PC-9 (cell line): ENCODE data around the gene DDO.

ENCODE experiments used
- CTCF ChIP-seq: fragments of 200-600 bp; sonication (generic); conservative IDR thresholded peaks from 2 replicates; pipeline ENCODE4 v1.6.1; 2017; ENCODE audit warnings: mixed run types, antibody characterized with exemption, mild to moderate bottlenecking, moderate library complexity
- EZH2 ChIP-seq: fragments of 200-600 bp; sonication (generic); IDR thresholded peaks from 2 replicates; pipeline ENCODE4 v1.8.0; 2017; ENCODE audit warnings: antibody characterized with exemption, low read depth

- TF ChIP-seq CTCF (no peak), EZH2 (no peak)
Observed at GRCh38 chr6:110439356-110439755, 24.0 kb upstream of the DDO start.
